Right renal cortex interstitium (tissue), 3 donors: Measurements from ENCODE around the gene LY9. TPM values are rescaled to one million over a fixed set of nuclear protein-coding genes. Genes with fewer than 3 reads are reported as not detected.

ENCODE experiments used
- DNase-seq, 3 donors: peaks; one replicate each; pipeline ENCODE4 v3.0.0-alpha.2; 2013; ENCODE audit warnings: low read depth in 3 of 3, low spot score in 2 of 3
- polyA plus RNA-seq, 3 donors: library from polyadenylated mRNA; unstranded; fragments of 120-200 nt; gene quantifications; one replicate each; pipeline ENCODE4 v1.2.1, GENCODE V29; 2013; ENCODE audit not compliant: insufficient read length in 3 of 3

LY9 gene
- polyA plus RNA-seq, 3 donors = 0.06 to 0.22 (median 0.10) TPM

DNA sequence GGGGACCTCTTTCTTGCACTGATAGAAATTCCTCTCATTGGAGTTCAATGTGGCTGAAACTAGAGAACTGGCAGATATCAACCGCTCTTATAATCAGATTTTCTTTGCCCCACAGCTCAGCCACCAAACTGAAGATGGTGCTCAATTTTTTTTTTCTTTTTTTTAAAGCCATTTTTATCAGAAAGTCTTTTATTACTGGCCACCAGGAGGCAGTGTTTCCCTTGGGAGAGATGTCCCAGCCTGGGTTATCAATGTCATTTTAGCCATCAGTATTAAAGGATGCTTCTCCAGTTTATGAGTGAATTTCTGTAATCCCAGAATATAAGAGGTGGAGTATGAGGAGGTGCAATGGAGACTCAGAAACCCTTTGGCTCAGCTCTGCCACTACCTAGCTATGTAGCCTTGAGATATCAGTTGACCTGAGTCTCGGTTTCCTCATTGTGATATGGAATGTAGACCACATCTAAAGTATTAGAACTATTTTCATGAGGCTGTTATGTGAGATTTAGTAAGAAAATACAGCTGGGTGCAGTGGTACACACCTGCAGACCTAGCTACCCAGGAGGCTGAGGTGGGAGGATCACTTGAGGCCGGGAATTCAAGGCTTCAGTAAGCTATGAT is 39.1 kb downstream of the LY9 start:
- peak in 1 of 3 donors; percentile 10 for DNase-seq

DNA sequence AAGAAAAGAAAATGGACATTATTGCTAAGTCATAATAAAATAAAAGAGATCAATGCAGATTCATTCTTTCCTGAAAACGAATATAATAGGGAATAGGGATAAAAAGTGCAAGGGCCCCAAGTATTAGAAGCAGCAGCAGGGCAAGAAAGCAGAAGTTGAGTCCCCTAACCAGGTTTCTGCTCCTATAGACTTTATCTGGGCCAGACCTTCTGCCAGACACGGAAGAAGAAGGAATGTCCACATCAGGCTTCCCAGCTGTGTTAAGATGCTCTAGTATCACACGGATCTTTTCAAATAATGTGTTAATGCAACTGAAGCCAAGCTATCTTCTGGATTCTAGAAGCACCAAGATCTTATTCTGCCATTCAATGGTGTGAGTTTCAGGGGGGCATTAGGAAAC is 39.8 kb downstream of the LY9 start:
- DNase-seq = no peak

DNA sequence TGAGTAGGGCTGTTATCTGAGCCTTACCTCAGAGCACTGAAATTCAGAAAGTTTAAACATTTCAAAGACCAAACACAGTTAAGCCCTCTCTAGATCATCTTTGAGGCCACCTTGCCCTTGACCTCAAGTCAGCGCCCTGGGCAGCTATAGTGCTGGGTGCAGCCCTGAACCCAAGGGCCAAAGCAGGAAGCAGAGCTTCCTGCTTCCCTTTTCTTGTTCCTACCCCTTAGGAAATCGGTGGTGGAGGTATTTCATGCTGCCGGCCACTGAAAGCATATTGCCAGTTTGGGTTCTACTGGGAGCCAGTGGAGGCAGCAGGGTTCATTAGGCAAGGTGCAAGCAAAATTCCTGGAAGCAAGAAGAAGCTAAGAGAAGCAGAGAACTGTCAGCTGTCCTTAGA is 40.6 kb downstream of the LY9 start:
- DNase-seq = no peak

DNA sequence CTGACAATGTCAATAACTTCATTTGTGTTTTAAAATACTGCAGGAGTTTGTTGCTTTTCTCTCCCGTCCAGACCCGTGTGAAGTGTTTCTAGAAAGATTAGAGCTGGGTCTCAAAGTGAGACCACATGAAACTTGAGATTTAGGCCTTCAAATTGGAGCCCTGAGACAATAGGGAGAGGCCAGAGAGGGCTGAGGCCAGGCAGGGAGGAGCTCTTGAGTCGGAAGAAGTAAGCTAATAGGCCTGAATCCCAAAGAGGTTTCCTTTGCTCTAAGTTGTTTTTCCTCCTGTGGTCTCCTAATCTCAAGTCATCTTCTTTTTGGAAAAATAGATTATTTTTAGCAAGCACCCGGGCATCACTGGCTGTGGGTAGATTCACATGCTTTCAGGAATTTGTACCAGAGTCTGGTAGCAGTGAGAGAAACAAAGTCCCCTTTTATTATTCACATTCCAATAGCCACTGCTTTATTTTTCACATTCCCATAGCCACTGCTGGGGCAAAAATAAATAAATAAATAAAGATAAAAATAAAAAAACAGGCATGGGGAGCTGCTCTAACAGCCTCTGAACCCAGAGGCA is 41.1 kb downstream of the LY9 start:
- no peak for DNase-seq

DNA sequence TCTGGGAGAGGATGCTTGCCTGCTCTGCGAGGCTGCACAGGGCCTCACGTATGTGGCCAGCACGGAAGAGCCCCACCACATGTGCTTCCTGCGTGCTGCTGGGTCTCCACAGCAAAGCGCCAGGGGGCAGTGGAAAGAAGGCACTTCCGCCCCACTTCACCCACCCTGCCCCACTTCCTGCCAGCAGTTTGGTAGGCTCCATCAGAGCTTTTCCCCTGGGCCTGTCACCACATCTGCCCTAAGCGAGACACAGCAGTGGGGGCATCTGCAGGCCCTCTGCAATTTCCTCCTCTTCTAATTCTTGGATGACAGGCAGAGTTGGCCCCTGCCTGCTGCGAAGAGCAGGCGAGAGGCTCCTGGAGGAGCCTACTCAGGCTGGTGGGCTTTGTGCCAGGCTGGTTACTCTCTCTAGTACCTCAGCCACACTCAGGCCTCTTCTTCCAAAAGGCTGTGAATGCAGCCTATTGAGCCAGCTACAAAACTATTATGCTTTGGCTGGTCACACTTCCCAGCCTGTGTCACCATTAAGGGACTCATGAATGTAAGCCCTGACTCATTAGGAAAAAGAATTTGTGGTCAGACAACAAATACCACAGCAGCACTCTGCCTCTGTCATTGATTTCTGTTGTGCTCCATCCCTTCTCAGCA is 41.7 kb downstream of the LY9 start:
- DNase-seq = no peak

DNA sequence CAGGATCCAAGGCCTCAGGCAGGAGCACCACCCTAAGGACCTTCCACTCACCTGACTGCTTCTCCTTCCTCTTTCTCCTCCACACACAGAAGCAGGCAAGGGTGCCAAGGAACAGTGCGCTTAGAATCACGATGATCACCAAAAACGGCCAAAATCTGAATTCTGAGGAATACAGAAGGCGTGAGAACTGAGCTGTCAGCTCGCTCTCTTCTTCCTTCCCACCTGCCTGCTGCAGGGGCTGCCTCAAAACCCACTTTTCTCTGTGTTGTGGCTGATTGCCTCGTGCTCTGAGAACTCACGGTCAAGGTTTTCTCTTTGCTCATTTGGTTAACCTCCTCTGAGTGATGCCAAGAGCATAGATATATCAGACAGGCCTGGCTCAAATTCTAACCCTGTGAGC is 42.9 kb downstream of the LY9 start:
- no peak for DNase-seq

DNA sequence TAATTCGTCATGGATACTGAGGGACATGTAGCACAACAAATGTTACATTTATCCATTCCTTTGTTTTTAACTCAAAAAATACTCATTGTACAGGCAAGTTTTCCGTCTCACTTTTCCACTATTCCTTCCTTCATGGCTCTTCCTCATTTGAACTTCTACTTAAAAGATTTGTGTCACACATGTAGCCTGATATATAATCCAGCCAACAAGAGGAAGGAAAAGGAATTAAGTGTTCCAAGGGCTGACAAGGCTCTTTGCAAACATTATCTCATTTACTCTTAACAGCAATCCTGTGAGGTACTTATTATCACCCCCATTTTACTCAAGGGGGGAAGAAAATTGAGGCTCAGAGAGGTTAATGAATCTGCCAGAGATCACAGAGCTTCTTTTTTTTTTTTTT is 43.8 kb downstream of the LY9 start:
- DNase-seq = no peak

DNA sequence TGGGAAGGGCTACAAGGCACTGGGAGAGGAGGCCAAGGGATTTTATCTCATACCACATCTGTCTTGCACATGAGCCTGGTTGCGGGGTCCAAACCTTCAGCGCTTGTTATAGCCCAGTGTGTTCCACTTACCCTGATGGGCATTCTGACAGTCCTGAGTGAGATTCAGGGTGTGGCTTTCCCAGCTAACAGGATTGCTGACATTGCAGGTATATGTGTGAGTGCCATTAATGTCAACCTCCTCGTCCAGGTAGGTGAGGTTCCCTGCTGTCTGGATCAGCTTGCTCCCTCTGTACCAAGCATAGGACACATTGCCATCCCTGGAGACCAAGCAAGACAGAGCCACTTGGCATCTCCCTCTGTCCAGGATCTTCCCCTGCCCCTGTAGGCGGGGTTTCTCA is 45.1 kb downstream of the LY9 start:
- no peak for DNase-seq

DNA sequence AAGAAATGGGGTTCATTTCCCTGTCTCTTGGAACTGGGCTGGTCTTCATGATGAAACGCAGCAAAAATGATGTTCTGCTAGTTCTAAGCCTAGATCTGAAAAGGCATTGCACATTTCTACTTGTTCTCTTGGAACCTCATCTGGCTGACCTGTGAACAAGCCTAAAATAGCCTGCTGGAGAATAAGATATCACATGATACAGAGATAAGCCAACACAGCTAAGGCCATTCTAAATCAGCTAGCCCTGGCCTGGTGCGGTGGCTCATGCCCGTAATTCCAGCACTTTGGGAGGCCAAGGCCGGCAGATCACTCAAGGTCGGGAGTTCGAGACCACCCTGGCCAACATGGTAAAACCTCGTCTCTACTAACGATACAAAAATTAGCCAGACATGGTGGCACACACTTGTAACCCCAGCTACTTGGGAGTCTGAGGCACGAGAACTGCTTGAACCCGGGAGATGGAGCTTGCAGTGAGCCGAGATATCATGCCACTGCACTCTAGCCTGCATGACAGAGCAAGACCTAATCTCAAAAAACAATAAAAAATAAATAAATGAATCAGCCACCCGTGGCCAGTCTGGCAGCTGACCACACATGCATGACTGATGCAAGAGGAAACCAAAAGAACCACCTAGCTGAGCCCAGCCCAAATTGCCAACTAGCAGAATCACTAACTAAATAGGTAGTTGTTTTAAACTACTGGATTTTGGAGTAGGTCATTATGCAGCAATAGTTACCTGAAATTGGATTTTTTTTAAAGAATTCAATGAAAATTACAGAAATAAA is 48.7 kb downstream of the LY9 start:
- DNase-seq = no peak

DNA sequence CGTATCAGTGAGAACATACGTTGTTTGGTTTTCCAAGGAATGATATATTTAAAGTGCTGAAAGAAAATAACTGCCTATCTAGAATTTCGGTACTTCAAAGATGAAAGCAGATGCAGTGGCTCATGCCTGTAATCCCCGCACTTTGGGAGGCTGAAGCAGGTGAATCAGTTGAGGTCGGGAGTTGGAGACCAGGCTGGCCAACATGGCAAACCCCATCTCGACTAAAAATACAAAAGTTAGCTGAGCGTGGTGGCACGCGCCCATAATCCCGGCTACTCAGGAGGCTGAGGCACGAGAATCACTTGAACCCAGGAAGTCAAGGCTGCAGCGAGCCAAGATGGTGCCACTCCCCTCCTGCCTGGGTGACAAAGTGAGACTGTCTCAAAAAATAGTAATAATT is 50.3 kb downstream of the LY9 start:
- no peak for DNase-seq

DNA sequence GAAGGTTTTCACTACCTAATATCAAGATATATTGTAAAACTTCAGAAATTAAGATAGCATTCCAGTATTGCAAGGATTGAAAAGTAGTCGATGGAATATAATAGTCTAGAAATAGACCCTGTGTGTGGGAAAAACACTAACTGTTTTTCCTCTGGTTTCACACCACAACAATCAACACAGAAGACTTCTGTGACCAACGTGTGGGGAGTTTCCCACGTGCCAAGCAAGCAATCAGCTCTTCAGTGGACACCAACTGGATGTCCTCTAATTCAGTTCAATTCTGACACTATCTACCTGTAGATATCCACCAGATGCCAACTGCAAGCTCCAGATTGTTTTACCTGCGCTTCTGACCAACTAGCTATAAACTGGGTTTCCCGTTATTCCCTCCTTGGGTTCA is 54.6 kb downstream of the LY9 start:
- no peak for DNase-seq

DNA sequence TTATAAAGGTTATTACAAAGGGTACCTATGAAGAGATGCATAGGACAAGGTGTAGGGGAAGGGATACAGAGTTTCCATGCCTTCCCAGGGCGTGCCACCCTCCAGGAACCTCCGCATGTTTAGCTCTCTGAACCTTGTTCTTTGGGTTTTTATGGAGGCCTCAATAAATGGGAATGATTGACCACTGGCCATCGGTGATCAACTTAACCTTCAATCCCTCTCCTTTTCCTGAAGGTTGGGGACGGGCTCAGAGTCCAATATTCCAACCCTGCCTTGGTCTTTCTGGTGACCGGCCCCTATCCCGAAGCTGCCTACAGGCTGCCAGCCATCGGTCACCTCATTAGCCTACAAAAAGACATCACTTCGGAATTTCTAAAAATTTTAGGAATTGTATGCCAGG is 55.0 kb downstream of the LY9 start:
- no peak for DNase-seq

DNA sequence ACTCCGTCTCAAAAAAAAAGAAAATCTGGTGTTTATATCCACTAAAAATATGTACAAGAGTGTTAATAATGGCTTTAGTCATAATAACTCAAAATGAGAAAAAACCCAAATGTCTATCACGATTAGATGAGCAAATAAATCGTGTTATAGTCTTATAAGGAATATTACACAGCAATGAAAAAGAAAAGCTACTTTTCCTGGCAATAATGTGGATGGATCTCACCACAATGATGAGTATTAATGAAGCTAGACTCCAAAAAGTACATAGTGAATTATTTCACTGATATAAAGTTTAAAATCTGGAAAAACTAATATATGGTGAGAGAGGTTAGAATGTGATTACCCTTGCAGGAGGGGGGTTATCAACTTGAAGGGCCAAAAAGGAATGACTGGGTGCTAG is 57.0 kb downstream of the LY9 start:
- no peak for DNase-seq

DNA sequence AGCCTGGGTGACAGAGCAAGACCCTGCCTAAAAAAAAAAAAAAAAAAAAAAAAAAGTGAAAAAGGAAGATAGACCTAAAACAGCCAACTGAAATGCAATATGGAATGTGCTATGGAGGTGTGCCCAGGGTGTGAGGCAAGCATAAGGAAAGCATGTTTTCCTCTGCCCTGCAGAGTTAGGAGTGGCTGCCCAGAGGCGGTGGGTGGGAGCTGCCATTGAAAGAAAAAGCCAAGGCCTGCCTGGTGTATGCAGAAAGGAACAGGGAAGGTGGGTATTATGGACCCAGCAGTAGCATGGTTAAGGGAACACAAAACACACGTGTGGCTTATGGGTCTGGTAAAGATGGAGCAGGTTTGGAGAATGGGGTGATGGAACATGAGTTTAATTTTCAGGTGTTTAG is 57.8 kb downstream of the LY9 start:
- DNase-seq = no peak

DNA sequence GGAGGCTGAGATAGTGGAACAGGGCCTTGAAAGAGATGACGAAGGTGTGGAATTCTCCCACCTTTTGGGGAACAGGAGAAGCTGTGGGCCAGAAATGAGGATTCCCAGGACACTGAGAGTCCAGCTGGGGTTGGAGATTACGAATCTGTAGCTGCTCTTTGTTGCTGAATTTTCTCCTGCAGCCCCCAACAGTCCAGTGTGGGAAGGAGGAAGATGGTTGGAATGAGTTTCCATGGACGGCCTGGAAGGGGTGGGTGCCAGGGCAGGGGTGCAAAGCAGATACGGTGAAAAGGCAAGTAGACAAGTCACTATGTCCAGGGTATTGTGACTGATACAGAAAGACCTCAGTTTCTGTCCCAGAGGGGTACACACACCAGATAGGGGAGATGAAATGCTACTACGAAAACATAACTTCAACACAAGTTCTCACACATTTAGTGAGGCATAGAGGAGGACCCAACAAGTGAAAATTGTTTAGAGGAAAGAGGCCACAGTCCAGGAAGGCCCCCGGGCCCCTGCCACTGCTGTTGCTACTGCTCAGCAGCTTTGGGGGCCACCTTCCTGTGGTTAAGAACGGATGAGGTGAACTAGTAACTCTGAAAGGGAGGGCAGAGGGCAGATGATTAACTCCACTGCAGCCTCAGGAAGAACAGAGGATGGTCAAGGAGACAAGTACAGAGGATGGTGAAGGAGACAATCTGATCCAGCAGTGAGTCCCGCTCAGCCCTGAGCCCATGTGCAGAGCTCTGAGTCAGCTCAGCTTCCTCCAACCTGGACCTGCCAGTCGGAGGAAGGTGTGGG is 59.4 kb downstream of the LY9 start:
- no peak for DNase-seq

DNA sequence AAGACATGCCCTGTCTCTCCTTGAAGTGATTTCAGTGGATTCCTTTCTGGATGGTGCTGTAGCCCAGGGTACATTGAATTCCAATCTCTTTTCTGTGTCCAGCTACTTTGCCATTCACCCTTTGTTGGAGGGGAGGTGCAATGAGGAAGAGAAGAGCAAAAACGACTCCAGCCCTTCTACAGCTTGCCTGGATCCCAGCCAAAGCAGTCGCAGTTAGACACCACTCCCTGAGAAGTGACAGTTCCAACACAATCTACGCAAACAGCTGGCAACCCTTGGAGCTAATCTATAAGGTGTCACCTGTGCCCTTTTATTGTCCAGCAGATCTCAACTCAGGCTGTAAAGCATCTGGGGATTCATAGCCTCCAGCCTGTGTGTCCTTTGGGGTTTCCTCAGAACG is 62.1 kb downstream of the LY9 start:
- no peak for DNase-seq

DNA sequence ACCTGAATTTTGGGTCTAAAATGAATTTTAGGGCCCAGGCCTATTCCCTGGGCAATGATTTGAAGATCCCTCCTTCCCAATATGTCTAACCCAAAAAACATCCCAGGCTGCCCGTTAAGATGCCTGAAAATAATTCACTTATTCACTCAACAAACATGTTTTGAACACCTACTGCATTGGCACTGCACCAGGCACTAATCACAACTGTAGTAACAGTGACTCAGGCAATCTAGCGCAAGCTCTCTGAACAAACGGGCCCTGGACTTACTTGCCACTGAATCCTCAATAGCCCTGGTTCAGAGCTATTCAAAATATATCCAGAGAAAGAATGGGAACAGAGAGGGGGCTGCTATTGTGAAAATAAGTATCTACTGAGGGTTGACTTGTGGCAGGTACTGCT is 62.5 kb downstream of the LY9 start:
- DNase-seq = no peak

DNA sequence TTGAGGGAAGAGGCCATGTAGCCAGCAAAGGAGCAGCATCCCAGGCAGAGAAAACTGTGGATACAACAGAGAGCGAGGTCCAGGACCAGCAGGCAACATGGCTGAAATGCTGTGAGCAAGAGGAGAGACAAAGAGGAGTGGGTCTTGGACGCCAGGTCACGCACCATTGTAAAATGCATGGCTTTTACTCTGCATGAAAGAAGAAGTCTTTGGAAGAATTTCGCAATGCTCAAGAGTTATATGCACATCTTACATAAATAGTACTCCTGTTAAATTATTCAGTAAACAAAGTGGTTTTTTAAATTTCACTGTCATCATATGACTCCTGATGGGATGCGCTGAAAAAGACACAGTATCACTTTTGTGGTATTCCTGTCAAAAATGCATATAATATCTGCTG is 63.2 kb downstream of the LY9 start:
- no peak for DNase-seq

DNA sequence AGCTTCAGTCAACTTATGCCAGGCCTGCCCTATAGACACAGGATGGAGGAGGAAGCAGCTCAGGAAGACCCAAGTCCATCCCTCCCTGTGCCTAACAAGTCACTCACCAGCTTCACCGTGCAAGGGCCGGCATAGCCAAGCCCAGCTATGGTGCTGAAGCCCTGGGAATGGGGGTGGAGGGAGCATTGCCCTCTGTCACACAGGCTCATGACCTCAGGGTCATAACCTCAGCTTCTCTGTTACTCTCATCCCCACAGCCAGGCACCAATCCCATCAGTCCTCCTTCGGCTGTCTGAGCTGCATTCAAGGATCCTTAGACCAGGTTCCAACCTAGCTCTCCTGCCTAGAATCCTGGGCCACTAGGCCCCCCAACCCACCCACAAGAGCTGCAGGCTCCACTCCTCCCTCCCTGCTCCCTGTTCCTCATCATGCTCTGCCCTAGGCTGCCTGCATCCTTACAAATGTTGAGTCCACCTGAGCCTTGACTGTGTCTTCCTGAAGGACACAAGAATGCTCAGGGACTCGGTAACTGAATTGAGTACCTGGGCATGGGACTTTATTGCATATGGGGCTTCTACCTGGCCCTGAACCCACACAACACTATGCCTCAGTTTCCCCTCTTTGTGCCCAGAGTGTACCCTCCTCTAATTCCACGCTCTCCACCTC is 65.0 kb downstream of the LY9 start:
- DNase-seq = no peak
